K562 (cell line): ENCODE results near the gene NCOA1. TPM values are rescaled to one million over a fixed set of nuclear protein-coding genes. Genes with fewer than 3 reads are reported as not detected.

Source experiments
- CBX8 ChIP-seq: fragments of 200-600 bp; sonication (generic); IDR thresholded peaks from 2 replicates; pipeline ENCODE4 v1.6.1; 2012; ENCODE audit warnings: borderline replicate concordance, mixed run types, low read depth, mild to moderate bottlenecking, moderate library complexity, mixed read lengths, low read length, control low read depth, inconsistent platforms; ENCODE audit not compliant: poor library complexity, severe bottlenecking; ENCODE audit errors: extremely low read depth
- CHCHD3 ChIP-seq: fragments of 250-450 bp; sonication (Bioruptor Pico); IDR thresholded peaks from 2 replicates; pipeline ENCODE4 v2.1.2; 2022; ENCODE audit warnings: mild to moderate bottlenecking
- DDX20 ChIP-seq: fragments of 450-650 bp; IDR thresholded peaks from 2 replicates; pipeline ENCODE4 v1.6.1; 2016; ENCODE audit warnings: missing genetic modification characterization, low read depth, mild to moderate bottlenecking, missing compliant biosample characterization, moderate library complexity
- EP400 ChIP-seq: fragments of 450-650 bp; IDR thresholded peaks from 2 replicates; pipeline ENCODE4 v1.6.1; 2017; ENCODE audit warnings: antibody characterized with exemption, mild to moderate bottlenecking, moderate library complexity
- GATA2 ChIP-seq: sonication (generic); formaldehyde crosslinking; IDR thresholded peaks from 2 replicates; pipeline ENCODE4 v1.4.0; 2020; ENCODE audit warnings: mild to moderate bottlenecking, missing genetic modification reagents
- HCFC1 ChIP-seq: IDR thresholded peaks from 2 replicates; pipeline ENCODE4 v1.6.1; 2012; ENCODE audit warnings: low read depth, low read length, improper control_type of control experiment
- JUND ChIP-seq, 2 experiments: IDR thresholded peaks; 2 replicates in 1 of 2; 3 replicates in 1 of 2; pipeline ENCODE4 v1.6.1; 2011; ENCODE audit warnings: borderline replicate concordance in 2 of 2, low read depth in 2 of 2, low read length in 2 of 2, improper control_type of control experiment in 1 of 2, missing biosample characterization in 1 of 2, missing genetic modification characterization in 1 of 2, missing genetic modification reagents in 1 of 2
- KAT8 ChIP-seq: fragments of 450-650 bp; IDR thresholded peaks from 2 replicates; pipeline ENCODE4 v1.6.1; 2016; ENCODE audit warnings: low read depth, mild to moderate bottlenecking
- NCOR1 ChIP-seq: fragments of 450-650 bp; IDR thresholded peaks from 2 replicates; pipeline ENCODE4 v1.6.1; 2016; ENCODE audit warnings: mild to moderate bottlenecking, moderate library complexity
- RBM17 ChIP-seq: fragments of 200-400 bp; formaldehyde crosslinking; IDR thresholded peaks from 2 replicates; pipeline ENCODE4 v1.6.1; 2017; ENCODE audit warnings: low read depth, mild to moderate bottlenecking, low read length, borderline replicate concordance
- RFX1 ChIP-seq: fragments of 450-650 bp; IDR thresholded peaks from 2 replicates; pipeline ENCODE4 v1.6.1; 2016; ENCODE audit warnings: mild to moderate bottlenecking, moderate library complexity
- SNRNP70 ChIP-seq: fragments of 200-400 bp; formaldehyde crosslinking; optimal IDR thresholded peaks from 2 replicates; pipeline ENCODE3; 2017; ENCODE audit warnings: low read depth, low read length
- SREBF2 ChIP-seq: sonication (generic); formaldehyde crosslinking; IDR thresholded peaks from 2 replicates; pipeline ENCODE4 v1.4.0; 2020; ENCODE audit warnings: mild to moderate bottlenecking, missing genetic modification reagents
- ZNF263 ChIP-seq: sonication (generic); formaldehyde crosslinking; IDR thresholded peaks from 2 replicates; pipeline ENCODE4 v1.8.0; 2022; ENCODE audit warnings: mild to moderate bottlenecking, missing genetic modification reagents, borderline replicate concordance
- ZNF699 ChIP-seq: fragments of 250-450 bp; sonication (Bioruptor Pico); IDR thresholded peaks from 2 replicates; pipeline ENCODE4 v1.8.0; 2021; ENCODE audit warnings: mild to moderate bottlenecking, moderate library complexity; ENCODE audit not compliant: insufficient replicate concordance
- polyA plus RNA-seq, 8 experiments: library from polyadenylated mRNA; depleted of rRNA in 4 of 8; stranded (reverse) in 5 of 8; unstranded in 3 of 8; fragments of >200 nt; fragmentation: Nextera tagmentation in 2 of 8; fragmentation: Illumina TruSeq in 1 of 8; extraction: Ambion mirVana in 2 of 8; extraction: Trizol in 1 of 8; gene quantifications; 2 replicates each; pipeline versions ENCODE4 v1.2.1 to v1.2.3, GENCODE V29; 2011 to 2014; ENCODE audit warnings: inconsistent platforms in 1 of 8, missing spikeins in 1 of 8
- total RNA-seq, 7 experiments: library from RNA; depleted of rRNA in 6 of 7; stranded (reverse); fragments of >200 nt in 6 of 7; fragmentation: Illumina TruSeq in 2 of 7; extraction: Trizol in 2 of 7; gene quantifications; 2 replicates each; pipeline versions ENCODE4 v1.2.1 to v1.2.3, GENCODE V29; 2011 to 2021; ENCODE audit warnings: low replicate concordance in 1 of 7
- TF ChIP-seq, protein P1 (sequence below): fragments of 450-650 bp; IDR thresholded peaks from 2 replicates; pipeline ENCODE4 v1.6.1; 2016; ENCODE audit warnings: low read depth, mild to moderate bottlenecking, moderate library complexity
- TF ChIP-seq, protein P2 (sequence below): sonication (generic); formaldehyde crosslinking; IDR thresholded peaks from 2 replicates; pipeline ENCODE4 v1.8.1; 2022; ENCODE audit warnings: missing genetic modification reagents
- TF ChIP-seq, protein P3 (sequence below): sonication (generic); formaldehyde crosslinking; IDR thresholded peaks from 2 replicates; pipeline ENCODE4 v1.8.1; 2023; ENCODE audit warnings: missing genetic modification reagents, mild to moderate bottlenecking, borderline replicate concordance

The NCOA1 gene
- total and polyA plus RNA-seq, 9 of the 15 experiments (the other 6 are each of a cell fraction or from before 2014, with no cell fraction given): 4.9 to 25.7 (median 17.0) TPM

DNA sequence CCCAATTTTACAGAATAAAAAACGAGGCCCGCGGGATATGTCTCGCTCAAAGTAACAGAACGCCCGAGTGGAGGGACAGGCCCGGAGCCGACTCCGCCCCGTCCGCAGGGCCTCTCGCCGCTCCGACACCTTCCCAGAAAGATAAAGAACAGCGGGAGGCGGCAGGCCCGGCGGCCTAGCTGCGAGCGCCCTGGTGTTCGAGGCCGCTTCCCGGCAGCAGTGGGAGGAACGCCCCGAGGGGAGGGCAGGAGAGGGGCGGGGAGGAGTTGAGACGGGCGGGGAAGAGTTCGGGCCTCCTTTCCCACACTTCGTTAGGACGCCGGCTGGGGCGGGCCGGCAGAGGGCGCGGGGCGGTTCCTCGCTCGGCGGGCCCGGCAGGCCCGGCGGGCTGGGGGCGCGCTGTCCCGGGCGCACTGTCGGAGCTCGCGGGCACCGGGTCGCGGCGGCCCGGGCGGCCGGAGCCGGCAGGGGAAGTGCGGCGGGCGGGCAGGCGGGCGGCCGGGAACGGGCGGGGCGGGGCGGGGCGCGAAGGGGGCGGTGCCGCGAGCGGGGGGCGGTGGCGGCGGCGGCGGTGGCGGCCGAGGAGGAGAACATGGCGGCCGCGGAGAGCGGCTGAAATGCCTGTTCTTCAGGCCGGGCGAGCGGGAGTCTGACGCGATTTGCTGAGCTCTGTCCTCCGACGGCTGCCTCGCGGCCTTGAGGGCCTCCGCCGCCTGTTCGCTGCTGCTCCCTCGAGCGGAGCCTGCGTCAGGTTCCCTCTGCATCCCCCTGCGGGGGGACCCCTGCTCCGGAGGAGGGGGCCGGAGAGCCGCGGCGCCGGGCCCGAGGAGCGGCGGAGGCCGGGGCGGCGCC is at the start of gene NCOA1 (continued):
- TF ChIP-seq, protein P1, sequence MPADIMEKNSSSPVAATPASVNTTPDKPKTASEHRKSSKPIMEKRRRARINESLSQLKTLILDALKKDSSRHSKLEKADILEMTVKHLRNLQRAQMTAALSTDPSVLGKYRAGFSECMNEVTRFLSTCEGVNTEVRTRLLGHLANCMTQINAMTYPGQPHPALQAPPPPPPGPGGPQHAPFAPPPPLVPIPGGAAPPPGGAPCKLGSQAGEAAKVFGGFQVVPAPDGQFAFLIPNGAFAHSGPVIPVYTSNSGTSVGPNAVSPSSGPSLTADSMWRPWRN: peak; percentile 32; the same call in 1 of the 2 replicates
- TF ChIP-seq NCOR1: peak; percentile 47
- TF ChIP-seq RBM17: no peak
- no peak for TF ChIP-seq CBX8
- TF ChIP-seq, protein P2, sequence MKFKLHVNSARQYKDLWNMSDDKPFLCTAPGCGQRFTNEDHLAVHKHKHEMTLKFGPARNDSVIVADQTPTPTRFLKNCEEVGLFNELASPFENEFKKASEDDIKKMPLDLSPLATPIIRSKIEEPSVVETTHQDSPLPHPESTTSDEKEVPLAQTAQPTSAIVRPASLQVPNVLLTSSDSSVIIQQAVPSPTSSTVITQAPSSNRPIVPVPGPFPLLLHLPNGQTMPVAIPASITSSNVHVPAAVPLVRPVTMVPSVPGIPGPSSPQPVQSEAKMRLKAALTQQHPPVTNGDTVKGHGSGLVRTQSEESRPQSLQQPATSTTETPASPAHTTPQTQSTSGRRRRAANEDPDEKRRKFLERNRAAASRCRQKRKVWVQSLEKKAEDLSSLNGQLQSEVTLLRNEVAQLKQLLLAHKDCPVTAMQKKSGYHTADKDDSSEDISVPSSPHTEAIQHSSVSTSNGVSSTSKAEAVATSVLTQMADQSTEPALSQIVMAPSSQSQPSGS (CRISPR knock-in tag): no peak
- no peak for TF ChIP-seq SREBF2 (CRISPR knock-in tag)
- no peak for TF ChIP-seq SNRNP70
- no peak for TF ChIP-seq ZNF263 (CRISPR knock-in tag)
- 0 out of 2 replicates have a peak, but pooled peaks have one; percentile 20 for TF ChIP-seq HCFC1
- no peak for TF ChIP-seq KAT8
- TF ChIP-seq ZNF699 (CRISPR knock-in tag): no peak
- TF ChIP-seq DDX20 (tag): no peak
- TF ChIP-seq, protein P3, sequence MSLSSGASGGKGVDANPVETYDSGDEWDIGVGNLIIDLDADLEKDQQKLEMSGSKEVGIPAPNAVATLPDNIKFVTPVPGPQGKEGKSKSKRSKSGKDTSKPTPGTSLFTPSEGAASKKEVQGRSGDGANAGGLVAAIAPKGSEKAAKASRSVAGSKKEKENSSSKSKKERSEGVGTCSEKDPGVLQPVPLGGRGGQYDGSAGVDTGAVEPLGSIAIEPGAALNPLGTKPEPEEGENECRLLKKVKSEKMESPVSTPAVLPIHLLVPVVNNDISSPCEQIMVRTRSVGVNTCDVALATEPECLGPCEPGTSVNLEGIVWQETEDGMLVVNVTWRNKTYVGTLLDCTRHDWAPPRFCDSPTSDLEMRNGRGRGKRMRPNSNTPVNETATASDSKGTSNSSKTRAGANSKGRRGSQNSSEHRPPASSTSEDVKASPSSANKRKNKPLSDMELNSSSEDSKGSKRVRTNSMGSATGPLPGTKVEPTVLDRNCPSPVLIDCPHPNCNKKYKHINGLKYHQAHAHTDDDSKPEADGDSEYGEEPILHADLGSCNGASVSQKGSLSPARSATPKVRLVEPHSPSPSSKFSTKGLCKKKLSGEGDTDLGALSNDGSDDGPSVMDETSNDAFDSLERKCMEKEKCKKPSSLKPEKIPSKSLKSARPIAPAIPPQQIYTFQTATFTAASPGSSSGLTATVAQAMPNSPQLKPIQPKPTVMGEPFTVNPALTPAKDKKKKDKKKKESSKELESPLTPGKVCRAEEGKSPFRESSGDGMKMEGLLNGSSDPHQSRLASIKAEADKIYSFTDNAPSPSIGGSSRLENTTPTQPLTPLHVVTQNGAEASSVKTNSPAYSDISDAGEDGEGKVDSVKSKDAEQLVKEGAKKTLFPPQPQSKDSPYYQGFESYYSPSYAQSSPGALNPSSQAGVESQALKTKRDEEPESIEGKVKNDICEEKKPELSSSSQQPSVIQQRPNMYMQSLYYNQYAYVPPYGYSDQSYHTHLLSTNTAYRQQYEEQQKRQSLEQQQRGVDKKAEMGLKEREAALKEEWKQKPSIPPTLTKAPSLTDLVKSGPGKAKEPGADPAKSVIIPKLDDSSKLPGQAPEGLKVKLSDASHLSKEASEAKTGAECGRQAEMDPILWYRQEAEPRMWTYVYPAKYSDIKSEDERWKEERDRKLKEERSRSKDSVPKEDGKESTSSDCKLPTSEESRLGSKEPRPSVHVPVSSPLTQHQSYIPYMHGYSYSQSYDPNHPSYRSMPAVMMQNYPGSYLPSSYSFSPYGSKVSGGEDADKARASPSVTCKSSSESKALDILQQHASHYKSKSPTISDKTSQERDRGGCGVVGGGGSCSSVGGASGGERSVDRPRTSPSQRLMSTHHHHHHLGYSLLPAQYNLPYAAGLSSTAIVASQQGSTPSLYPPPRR (CRISPR knock-in tag): no peak
- TF ChIP-seq JUND (IDR thresholded peaks at IDR 0.05; ENCODE audit: borderline replicate concordance, low read depth, low read length): peak; percentile 53; the same call in 1 of the 2 replicates
- no peak; the same call in 2 of the 3 replicates for TF ChIP-seq JUND (tag; IDR thresholded peaks at IDR 0.05; ENCODE audit: borderline replicate concordance, low read depth, low read length)
- TF ChIP-seq EP400: peak; percentile 59; the same call in 1 of the 2 replicates
- no peak for TF ChIP-seq CHCHD3 (CRISPR knock-in tag)
- peak; percentile 62 for TF ChIP-seq GATA2 (CRISPR knock-in tag)
- TF ChIP-seq RFX1: no peak
